IMR-90 (cell line): Measurements from ENCODE around the gene FBH1. TPM values are rescaled to one million over a fixed set of nuclear protein-coding genes. Genes with fewer than 3 reads are reported as not detected.

ENCODE experiments used
- ATAC-seq: fragments of 200-7000 bp; cut with Tn5 transposase; 2 replicates; pipeline ENCODE4 v1.9.1; 2020; ENCODE audit warnings: low read depth, mild to moderate bottlenecking, moderate library complexity
- BruUV-seq: library from RNA; stranded (reverse); fragments of 400-500 nt; replicated peaks from 2 replicates; lab custom pipeline; 2021; lab: Mats Ljungman, UMichigan
- CTCF ChIA-PET: fragments of 300-600 bp; formaldehyde crosslinking; extraction: SDS; loops from one replicate; lab custom pipeline; 2021; ENCODE audit warnings: antibody characterized with exemption; lab: Yijun Ruan, JAX
- POLR2A ChIA-PET: fragments of 300-600 bp; sonication (Branson Sonifier 250); formaldehyde crosslinking; loops from one replicate; lab custom pipeline; 2022; ENCODE audit warnings: antibody characterized with exemption; ENCODE audit not compliant: unreplicated experiment; lab: Charles Lee
- DNase-seq: peaks from one replicate; pipeline ENCODE4 v3.0.0; 2013
- H2AFZ ChIP-seq: replicated peaks from 2 replicates; pipeline ENCODE3; 2013; ENCODE audit warnings: low read length, mild to moderate bottlenecking; ENCODE audit not compliant: poor library complexity
- H2AK5ac ChIP-seq: 2 replicates; pipeline ENCODE4 v1.6.1; 2013; ENCODE audit warnings: low read depth, low read length, inconsistent platforms
- H2AK9ac ChIP-seq: replicated peaks from 2 replicates; pipeline ENCODE3; 2013; ENCODE audit warnings: mild to moderate bottlenecking, low read depth, low read length, moderate library complexity; ENCODE audit not compliant: poor library complexity
- H2BK120ac ChIP-seq: 2 replicates; pipeline ENCODE4 v1.6.1; 2013; ENCODE audit warnings: low read depth, low read length, inconsistent platforms
- H2BK15ac ChIP-seq: 3 replicates; pipeline ENCODE4 v1.6.1; 2013; ENCODE audit warnings: low read depth, low read length, inconsistent platforms
- H2BK20ac ChIP-seq: 2 replicates; pipeline ENCODE4 v1.6.1; 2013; ENCODE audit warnings: low read depth, mild to moderate bottlenecking, inconsistent platforms, low read length, moderate library complexity
- H2BK5ac ChIP-seq: 2 replicates; pipeline ENCODE4 v1.6.1; 2013; ENCODE audit warnings: mild to moderate bottlenecking, low read depth, low read length, inconsistent platforms; ENCODE audit not compliant: poor library complexity, severe bottlenecking
- H3K14ac ChIP-seq: replicated peaks from 2 replicates; pipeline ENCODE4 v1.6.1; 2013; ENCODE audit warnings: low read depth, low read length, inconsistent platforms
- H3K18ac ChIP-seq: 2 replicates; pipeline ENCODE4 v1.6.1; 2013; ENCODE audit warnings: low read depth, low read length, control low read depth
- H3K23ac ChIP-seq: 2 replicates; pipeline ENCODE4 v1.6.1; 2013; ENCODE audit warnings: low read depth, low read length, inconsistent platforms
- H3K27ac ChIP-seq: 2 replicates; pipeline ENCODE4 v1.5.1; 2013; ENCODE audit warnings: mild to moderate bottlenecking, control low read depth, low read length; ENCODE audit not compliant: insufficient read depth
- H3K27me3 ChIP-seq: 2 replicates; pipeline ENCODE4 v1.6.1; 2013; ENCODE audit warnings: low read length; ENCODE audit not compliant: control insufficient read depth, insufficient read depth
- H3K36me3 ChIP-seq: 2 replicates; pipeline ENCODE4 v1.6.1; 2013; ENCODE audit warnings: low read length, mixed read lengths; ENCODE audit not compliant: control insufficient read depth, insufficient read depth
- H3K4ac ChIP-seq: 2 replicates; pipeline ENCODE4 v1.6.1; 2013; ENCODE audit warnings: low read depth, low read length, inconsistent platforms
- H3K4me1 ChIP-seq: 2 replicates; pipeline ENCODE4 v1.6.1; 2013; ENCODE audit warnings: low read length, mixed read lengths; ENCODE audit not compliant: control insufficient read depth, insufficient read depth
- H3K4me2 ChIP-seq: 2 replicates; pipeline ENCODE4 v1.6.1; 2013; ENCODE audit warnings: low read depth, mild to moderate bottlenecking, control low read depth, low read length, moderate library complexity
- H3K4me3 ChIP-seq: 2 replicates; pipeline ENCODE4 v1.5.1; 2013; ENCODE audit warnings: low read depth, mild to moderate bottlenecking, control low read depth, low read length, moderate library complexity; ENCODE audit not compliant: insufficient read depth
- H3K56ac ChIP-seq: 2 replicates; pipeline ENCODE4 v1.6.1; 2013; ENCODE audit warnings: low read length, inconsistent platforms; ENCODE audit not compliant: insufficient read depth; ENCODE audit errors: extremely low read depth
- H3K79me1 ChIP-seq, 2 experiments: 2 replicates each; pipeline ENCODE4 v1.6.1; 2013; ENCODE audit warnings: low read length in 2 of 2, inconsistent platforms in 1 of 2, low read depth in 1 of 2
- H3K9ac ChIP-seq: 2 replicates; pipeline ENCODE4 v1.6.1; 2013; ENCODE audit warnings: low read depth, low read length, control low read depth
- H3K9me1 ChIP-seq: 2 replicates; pipeline ENCODE4 v1.6.1; 2013; ENCODE audit warnings: low read length, inconsistent platforms; ENCODE audit not compliant: insufficient read depth
- H3K9me3 ChIP-seq: 2 replicates; pipeline ENCODE4 v1.6.1; 2013; ENCODE audit warnings: low read length; ENCODE audit not compliant: control insufficient read depth, insufficient read depth
- H4K20me1 ChIP-seq: 2 replicates; pipeline ENCODE4 v1.6.1; 2013; ENCODE audit warnings: low read length, inconsistent platforms; ENCODE audit not compliant: insufficient read depth
- H4K5ac ChIP-seq: 2 replicates; pipeline ENCODE4 v1.6.1; 2013; ENCODE audit warnings: mild to moderate bottlenecking, low read depth, low read length, control low read depth
- H4K8ac ChIP-seq, 2 experiments: 2 replicates each; pipeline ENCODE4 v1.6.1; 2013; ENCODE audit warnings: low read depth in 2 of 2, low read length in 2 of 2, control low read depth in 1 of 2, inconsistent platforms in 1 of 2
- H4K91ac ChIP-seq: 2 replicates; pipeline ENCODE4 v1.6.1; 2013; ENCODE audit warnings: low read depth, low read length, inconsistent platforms; ENCODE audit not compliant: insufficient read depth
- CHD1 ChIP-seq: IDR thresholded peaks from 2 replicates; pipeline ENCODE4 v1.6.1; 2012; ENCODE audit warnings: low read depth, low read length, improper control_type of control experiment
- FOS ChIP-seq: fragments of 150-350 bp; IDR thresholded peaks from 2 replicates; pipeline ENCODE4 v1.6.1; 2016; ENCODE audit warnings: low read depth, low read length
- MXI1 ChIP-seq: IDR thresholded peaks from 2 replicates; pipeline ENCODE4 v1.6.1; 2012; ENCODE audit warnings: low read depth, mild to moderate bottlenecking, low read length, moderate library complexity, borderline replicate concordance
- NFE2L2 ChIP-seq: fragments of 150-350 bp; IDR thresholded peaks from 2 replicates; pipeline ENCODE4 v1.6.1; 2016; ENCODE audit warnings: low read depth, mild to moderate bottlenecking, low read length
- POLR2A ChIP-seq: IDR thresholded peaks from 2 replicates; pipeline ENCODE4 v1.6.1; 2012; ENCODE audit warnings: mild to moderate bottlenecking, low read depth, low read length
- RAD21 ChIP-seq: IDR thresholded peaks from 2 replicates; pipeline ENCODE4 v1.6.1; 2012; ENCODE audit warnings: low read length, improper control_type of control experiment
- WGBS, 2 experiments: methylation state at CpG; one replicate each; pipeline versions ENCODE4 v1.1.5 to v1.1.7; 2013; ENCODE audit warnings: missing lambda C conversion rate in 2 of 2; ENCODE audit not compliant: insufficient read length in 1 of 2; ENCODE audit errors: extremely low coverage in 2 of 2; 5-methylcytosine and 5-hydroxymethylcytosine counted together
- dilution Hi-C: fragments of 300-500 bp; cut with HindIII; formaldehyde crosslinking; loops from one replicate; pipeline ENCODE4 v1.14.3; 2018; ENCODE audit warnings: low sequenced_read_pairs; ENCODE audit not compliant: unreplicated experiment
- in situ Hi-C: fragments of 300-500 bp; cut with MboI; formaldehyde crosslinking; loops from 3 replicates; pipeline ENCODE4 v1.14.3; 2019; ENCODE audit warnings: low sequenced_read_pairs, inconsistent platforms, mixed read lengths
- intact Hi-C: fragments of 100-400 bp; cut with micrococcal nuclease; formaldehyde crosslinking; loops from 2 replicates; pipeline ENCODE4 v1.10.0; 2022
- polyA plus RNA-seq, 3 experiments: library from polyadenylated mRNA; depleted of rRNA; stranded (reverse); fragments of >200 nt; gene quantifications; 2 replicates each; pipeline ENCODE4 v1.2.3, GENCODE V29; 2012; ENCODE audit warnings: low replicate concordance in 1 of 3
- total RNA-seq: library from RNA; depleted of rRNA; stranded (reverse); fragments of >200 nt; gene quantifications from 2 replicates; pipeline ENCODE4 v1.2.3, GENCODE V29; 2012

Gene FBH1
- total and polyA plus RNA-seq, 2 of the 4 experiments (the other 2 are of a cell fraction): 59.3 to 72.2 TPM

GRCh38 chr10:5858811-5859210 lies 31.2 kb upstream of the FBH1 start:
- H3K9me1 ChIP-seq: peaks cover 10% of the 10 kb centered on the region; the same call in 1 of the 2 replicates
- no TSS peak for BruUV-seq

More at GRCh38 chr10:5858811-5859210, 31.2 kb upstream of the FBH1 start:
- Histone ChIP-seq H3K4me1 (peaks cover 10% of the 10 kb centered on the region), H4K91ac (no peak overlapping the region), H3K79me1 (no peaks in the 10 kb centered on the region), H3K27ac (no peak overlapping the region), H3K4ac (no peak overlapping the region), H3K18ac (no peak overlapping the region), H4K5ac (no peak overlapping the region), H2BK20ac (no peak overlapping the region), H4K20me1 (no peaks in the 10 kb centered on the region), H3K9me3 (no peaks in the 10 kb centered on the region), H3K14ac (no peak overlapping the region), H2AFZ (no peak overlapping the region), H2AK5ac (peak overlapping the region; percentile 61; the same call in 1 of the 2 replicates), H3K4me3 (no peak overlapping the region), H2BK120ac (no peak overlapping the region), H2BK5ac (no peak overlapping the region), H3K23ac (no peak overlapping the region), H3K4me2 (no peak overlapping the region), H2BK15ac (no peak overlapping the region), H3K9ac (no peak overlapping the region), H2AK9ac (no peak overlapping the region), H4K8ac (no peak overlapping the region), H3K56ac (no peak overlapping the region), H3K27me3 (no peaks in the 10 kb centered on the region), H3K36me3 (peaks cover 3% of the 10 kb centered on the region; the same call in 1 of the 2 replicates)
- no peak for ATAC-seq
- CTCF ChIA-PET: no interaction called here
- no peak for DNase-seq
- TF ChIP-seq MXI1: no peak
- no peak for TF ChIP-seq CHD1
- TF ChIP-seq POLR2A: no peak
- no peak for TF ChIP-seq FOS
- TF ChIP-seq RAD21: no peak
- TF ChIP-seq NFE2L2: no peak
- dilution Hi-C loops: no loop called here
- in situ Hi-C loops: loop anchor here (25.0 kb wide), 2 partner anchors 397 to 1022 kb away; partner anchors contain the start of gene AKR1E2
- POLR2A ChIA-PET: no interaction called here
- intact Hi-C loops: no loop called here
- WGBS, 2 experiments: no CpG with 5 or more reads among the region's 5 CpGs
